GM21528 (cell line): ENCODE data around the gene NOB1.
"Not testable (repeated sequence)": the region's sequence is repeated elsewhere in the genome, so short reads cannot be mapped to it uniquely, and the experiment has no call there.

Experiments used
- ATAC-seq: cut with Tn5 transposase; IDR thresholded peaks from one replicate; pipeline ENCODE4 v1.9.1; 2021; ENCODE audit warnings: mild to moderate bottlenecking, moderate library complexity; ENCODE audit not compliant: unreplicated experiment, low FRiP score

The NOB1 gene

DNA sequence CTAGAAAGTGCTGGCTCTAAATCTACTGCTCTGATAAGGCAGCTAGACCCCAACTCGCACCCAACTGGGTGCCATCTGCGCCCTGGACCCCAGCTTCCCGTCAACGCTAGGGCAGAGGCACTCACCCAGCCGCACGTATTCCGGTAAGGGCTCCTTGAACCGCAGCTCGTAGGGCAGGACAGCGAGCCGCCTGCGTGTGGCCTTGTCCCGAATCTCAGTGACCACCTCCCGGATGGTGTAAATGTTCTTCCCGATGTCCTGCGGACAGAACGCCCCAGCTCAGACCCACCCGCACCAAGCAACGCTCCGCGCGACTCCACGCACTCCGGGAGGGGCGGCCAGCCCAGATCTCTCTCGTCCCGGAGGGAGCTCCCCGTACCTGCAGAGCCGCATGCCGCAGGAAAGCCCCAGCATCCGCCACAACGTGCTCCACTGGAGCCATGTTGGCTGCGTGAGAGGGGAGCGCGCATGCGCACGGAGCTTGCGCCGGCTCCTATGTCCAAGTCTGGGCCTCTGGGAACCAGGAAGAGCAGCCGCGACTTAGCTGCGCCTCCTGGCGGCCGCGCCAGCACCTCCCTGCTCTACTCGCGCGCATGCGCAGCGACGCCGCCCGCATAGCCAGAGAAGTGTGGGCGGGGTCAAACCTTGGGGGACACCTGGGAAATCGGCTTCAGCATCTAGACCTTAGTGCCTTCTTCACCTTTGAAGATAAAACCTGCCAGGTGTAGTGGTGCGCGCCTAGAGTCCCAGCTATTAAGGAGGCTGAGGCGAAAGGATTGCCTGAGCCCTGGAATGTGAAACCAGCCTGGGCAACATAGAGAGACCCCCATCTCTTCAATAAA lies at the start of gene NOB1:
Gene NOB1 (minus strand): TSS at position 458 of the 842 bp plus-strand sequence. CDS start 16 bp downstream, at position 442.
- ATAC-seq = peak; percentile 86

GRCh38 chr16:69804297-69804696 lies 49.6 kb upstream of the NOB1 start:
- no peak for ATAC-seq

DNA sequence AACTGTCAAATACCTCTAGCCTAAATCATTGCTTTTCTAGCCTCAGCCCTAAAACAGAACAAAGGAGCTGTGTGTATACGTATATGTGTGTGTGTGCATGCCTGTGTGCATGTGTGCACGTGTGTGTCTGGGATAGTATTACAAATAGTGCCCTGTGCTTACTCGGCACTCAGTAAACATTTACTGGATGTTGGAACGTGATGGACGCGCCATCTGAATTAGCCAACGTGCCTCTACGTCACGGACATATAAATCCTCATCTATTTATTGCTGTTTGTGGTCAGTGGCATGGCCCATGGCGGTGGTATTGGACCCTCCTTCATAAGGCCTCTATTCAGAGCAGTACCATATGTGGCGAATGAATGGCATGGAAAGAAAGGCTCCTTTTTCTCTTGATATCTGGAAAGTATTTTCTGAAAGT lies 44.9 kb upstream of the NOB1 start:
- no peak for ATAC-seq

GRCh38 chr16:69798466-69798865 lies 43.7 kb upstream of the NOB1 start:
- no peak for ATAC-seq

- ATAC-seq = no peak
These were observed 41.8 kb upstream of the NOB1 start for GRCh38 chr16:69796285-69797118.

DNA sequence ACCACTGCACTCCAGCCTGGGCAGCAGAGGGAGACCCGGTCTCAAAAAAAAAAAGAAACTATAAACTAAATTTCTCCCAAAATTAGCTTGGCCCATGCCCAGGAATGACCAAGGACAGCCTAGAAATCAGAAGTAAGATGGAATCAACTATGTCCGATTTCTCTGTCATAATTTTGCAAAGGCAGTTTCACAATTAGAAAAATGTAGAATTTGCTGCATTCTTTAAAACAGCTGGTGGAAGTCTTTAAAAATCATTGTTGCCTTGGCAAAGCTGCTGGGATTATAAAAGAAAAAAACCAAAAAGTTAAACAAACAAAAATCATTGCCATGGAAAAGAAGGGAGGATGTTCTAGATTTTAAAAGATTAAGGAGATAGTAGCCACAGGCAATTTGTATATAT lies 39.8 kb upstream of the NOB1 start:
- ATAC-seq = no peak

DNA sequence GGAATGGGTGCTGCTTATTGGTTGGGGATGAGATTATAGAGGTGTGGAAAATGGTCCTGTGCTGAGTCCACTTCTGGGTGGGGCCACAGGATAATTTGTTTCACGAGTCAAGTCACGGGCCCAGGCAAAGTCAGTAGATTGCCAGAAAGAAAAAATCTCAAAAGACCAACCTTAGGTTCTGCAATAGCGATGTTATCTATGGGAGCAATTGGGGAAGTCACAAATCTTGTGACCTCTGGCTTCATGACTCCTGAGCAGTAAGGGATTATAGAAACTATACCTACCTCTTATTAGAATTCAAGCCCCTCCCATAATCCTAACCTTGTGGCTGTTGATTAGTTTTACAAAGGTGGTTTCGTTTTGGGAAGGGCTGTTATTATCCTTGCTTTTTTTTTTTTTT lies 38.8 kb upstream of the NOB1 start:
- no peak for ATAC-seq

- not testable (repeated sequence) for ATAC-seq
These were observed 36.7 kb upstream of the NOB1 start for GRCh38 chr16:69791391-69791847.

DNA sequence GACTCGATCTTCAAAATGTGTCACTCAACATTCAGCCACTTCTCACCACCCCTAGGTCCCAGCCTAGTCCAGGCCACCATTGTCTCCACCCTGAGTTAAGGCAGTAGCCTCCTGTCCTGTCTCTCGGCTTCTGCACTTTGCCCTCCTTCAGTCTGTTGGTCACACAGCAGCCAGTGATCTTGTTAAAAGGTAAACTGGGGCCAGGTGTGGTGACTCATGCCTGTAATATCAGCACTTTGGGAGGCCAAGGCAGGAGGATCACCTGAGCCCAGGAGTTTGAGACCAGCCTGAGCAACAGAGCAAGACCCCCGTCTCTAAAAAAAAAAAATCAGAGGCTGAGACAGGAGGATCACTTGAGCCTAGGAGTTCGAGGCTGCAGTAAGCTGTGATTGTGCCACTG lies 33.2 kb upstream of the NOB1 start:
- ATAC-seq = no peak

DNA sequence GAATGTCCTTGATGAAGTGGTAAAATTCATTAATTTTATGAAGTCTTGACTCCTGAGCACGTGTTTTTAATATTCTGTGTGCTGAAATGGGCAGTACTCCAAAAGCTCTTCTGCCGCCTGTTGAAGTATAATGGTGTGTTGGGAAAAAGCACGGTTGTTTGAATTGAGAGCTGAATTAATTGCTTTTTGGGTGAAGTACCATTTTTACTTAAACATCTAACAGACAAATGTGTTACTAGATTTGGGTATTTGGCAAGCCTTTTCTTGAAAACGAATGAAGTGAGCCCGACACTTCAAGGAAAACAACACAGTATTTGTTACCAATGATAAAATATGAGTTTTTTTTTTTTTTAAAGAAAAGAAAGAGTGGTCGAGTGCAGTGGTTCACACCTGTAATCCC lies 29.9 kb upstream of the NOB1 start:
- ATAC-seq = no peak

GRCh38 chr16:69781118-69781517 lies 26.4 kb upstream of the NOB1 start:
- no peak for ATAC-seq

- ATAC-seq = no peak
These were observed 25.0 kb upstream of the NOB1 start for GRCh38 chr16:69779724-69780123.

- no peak for ATAC-seq
These were observed 20.8 kb upstream of the NOB1 start for GRCh38 chr16:69775563-69775962.

DNA sequence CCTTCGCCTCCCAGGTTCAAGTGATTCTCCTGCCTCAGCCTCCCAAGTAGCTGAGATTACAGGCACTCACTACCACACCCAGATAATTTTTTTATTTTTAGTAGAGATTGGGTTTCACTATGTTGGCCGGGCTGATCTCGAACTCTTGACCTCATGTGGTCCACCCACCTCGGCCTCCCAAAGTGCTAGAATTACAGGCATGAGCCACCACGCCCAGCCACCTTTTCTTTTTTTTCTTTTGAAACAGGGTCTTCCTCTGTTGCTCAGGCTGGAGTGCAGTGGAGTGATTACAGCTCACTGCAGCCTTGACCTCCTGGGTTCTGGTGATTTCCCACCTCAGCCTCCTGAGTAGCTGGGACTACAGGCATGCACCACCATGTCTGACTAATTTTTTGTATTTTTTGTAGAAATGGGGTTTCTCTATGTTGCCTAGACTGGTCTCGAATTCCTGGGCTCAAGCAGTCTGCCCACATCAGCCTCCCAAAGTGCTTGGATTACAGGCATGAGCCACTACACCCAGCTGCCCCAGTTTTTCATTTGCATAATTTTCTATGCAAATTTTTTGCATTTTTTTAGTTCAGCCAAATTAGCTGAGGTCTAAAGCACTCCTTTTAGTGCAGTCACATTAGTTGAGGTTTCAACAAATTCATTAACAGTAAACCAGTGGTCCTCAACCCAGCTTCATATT lies 18.7 kb upstream of the NOB1 start:
- no peak for ATAC-seq

DNA sequence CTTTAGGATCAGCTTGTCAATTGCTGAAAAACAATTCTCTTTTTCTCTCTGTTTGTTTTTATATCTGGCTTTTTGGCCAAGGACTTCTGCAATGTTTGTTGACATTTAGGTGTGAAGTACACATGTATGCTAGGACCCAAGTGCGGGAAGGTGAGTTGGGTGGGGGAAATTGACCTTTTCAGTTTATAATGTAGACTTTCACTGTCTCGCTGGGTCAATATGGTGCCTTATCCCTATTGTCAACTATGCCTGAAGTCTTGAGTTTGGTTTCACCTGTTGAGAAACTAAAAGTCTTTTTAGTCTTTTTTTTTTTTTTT lies 16.9 kb upstream of the NOB1 start:
- no peak for ATAC-seq

- no peak for ATAC-seq
These were observed 14.7 kb upstream of the NOB1 start for GRCh38 chr16:69769404-69769803.

GRCh38 chr16:69768666-69769065 lies 13.9 kb upstream of the NOB1 start:
- no peak for ATAC-seq

DNA sequence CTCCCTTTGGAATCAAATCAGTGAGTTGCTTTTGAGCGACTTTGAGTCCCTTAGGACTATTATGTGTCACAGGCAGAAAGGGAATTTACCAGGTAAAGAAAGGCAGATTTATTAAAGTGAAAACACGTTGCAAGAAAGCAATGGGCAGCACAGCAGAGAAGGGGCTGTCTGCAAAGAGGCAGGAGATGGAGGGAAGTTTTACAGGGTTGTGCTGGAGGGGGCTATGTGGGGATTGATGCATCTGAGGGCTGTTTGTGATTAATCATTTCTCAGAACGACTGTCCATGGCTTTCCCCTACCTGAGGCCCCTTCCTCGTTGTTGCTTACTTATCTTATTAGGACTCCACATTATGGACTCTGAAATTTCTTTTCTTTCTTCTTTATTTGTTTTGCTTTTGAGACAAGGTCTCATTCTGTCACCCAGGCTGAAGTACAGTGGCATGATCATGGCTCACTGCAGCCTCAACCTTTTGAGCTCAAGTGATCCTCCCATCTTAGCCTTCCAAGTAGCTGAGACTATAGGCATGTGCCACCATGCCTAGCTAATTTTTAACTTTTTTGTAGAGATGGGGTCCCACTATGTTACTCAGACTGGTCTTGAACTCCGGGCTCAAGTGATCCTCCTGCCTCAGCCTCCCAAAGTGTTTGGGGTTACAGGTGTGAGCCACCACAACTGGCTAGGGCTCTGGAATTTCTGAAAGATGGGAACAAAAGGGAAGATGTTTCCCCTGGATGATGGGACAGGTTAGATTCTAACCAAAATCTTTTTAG lies 12.9 kb upstream of the NOB1 start:
- ATAC-seq = no peak

DNA sequence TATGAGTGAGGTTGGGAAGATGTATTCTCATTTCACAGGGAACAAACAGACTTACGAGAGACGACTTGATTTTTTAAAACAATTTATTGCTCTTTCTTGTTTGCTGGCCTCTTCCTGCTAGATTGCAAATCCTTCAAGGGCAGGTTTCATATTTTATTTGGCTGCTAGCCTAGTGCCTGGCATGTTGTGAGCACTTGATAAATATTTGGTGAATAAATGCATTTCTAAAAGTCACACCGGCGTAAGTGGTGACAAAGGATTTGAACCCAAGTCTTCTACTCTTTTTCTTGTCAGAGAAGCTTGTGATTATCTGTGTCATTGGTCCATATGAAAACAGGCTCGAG lies 8.8 kb upstream of the NOB1 start:
- no peak for ATAC-seq

- no peak for ATAC-seq
These were observed 8.3 kb upstream of the NOB1 start for GRCh38 chr16:69762814-69763598.
